ENCODE results near the gene PDE4C. TPM values are rescaled to one million over a fixed set of nuclear protein-coding genes. Genes with fewer than 3 reads are reported as not detected.

The PDE4C gene
- total and polyA plus RNA-seq, 10 donors, result 0.07 to 7.6 (median 1.8) TPM

DNA sequence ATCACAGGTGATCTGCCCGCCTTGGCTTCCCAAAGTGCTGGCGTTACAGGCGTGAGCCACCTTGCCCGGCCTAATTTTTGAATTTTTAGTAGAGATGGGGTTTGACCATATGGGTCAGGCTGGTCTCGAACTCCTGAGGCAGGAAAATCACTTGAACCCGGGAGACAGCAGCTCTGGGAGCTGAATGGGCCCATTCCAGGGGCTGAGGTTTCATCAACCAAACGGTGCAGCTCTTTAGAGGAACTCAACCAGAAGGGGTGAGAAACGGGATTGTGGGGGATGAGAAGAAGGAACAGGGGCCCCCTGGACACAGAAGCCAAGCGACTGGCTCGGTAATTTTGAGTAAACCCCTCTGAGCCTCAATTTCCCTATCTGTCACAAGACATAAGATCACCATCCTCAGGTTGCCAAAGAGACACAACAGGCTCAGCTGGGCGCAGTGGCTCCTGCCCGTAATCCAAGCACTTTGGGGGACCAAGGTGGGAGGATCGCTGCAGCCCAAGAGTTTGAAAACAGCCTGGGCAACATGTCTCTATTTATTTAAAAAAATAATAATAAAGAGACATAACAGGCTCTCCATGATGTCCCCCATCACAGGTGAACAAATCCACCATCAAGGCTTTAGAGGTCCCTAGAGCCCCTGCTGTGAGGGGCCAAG is 47.5 kb upstream of the PDE4C start:
- Histone ChIP-seq H3K27me3 (replicated peaks in 1 of 7) (no peaks in the 10 kb centered on the region), H3K4me3 (no peak overlapping the region), H3K36me3 (peaks cover 0 to 63% (median 14%) of the 10 kb centered on the region in 6 donors), H3K9me3 (no peaks in the 10 kb centered on the region), H3K27ac (peak overlapping the region in 5 of 8 donors; percentile 60 to 73 (median 67)), H3K4me1 (peaks cover 30 to 61% (median 49%) of the 10 kb centered on the region in 6 donors)
- intact Hi-C loops (cut with DNase I; ENCODE audit: low total_unique reads), result no loop called here
- 87 to 94% (median 91%) methylated on average over 13 of the region's 13 CpGs for WGBS, 5 donors
- TF ChIP-seq POLR2A (IDR thresholded peaks at IDR 0.05) (no peak), POLR2AphosphoS5 (IDR thresholded peaks at IDR 0.05) (peak in 1 of 3 donors; percentile 4)
- TF ChIP-seq, protein P1, sequence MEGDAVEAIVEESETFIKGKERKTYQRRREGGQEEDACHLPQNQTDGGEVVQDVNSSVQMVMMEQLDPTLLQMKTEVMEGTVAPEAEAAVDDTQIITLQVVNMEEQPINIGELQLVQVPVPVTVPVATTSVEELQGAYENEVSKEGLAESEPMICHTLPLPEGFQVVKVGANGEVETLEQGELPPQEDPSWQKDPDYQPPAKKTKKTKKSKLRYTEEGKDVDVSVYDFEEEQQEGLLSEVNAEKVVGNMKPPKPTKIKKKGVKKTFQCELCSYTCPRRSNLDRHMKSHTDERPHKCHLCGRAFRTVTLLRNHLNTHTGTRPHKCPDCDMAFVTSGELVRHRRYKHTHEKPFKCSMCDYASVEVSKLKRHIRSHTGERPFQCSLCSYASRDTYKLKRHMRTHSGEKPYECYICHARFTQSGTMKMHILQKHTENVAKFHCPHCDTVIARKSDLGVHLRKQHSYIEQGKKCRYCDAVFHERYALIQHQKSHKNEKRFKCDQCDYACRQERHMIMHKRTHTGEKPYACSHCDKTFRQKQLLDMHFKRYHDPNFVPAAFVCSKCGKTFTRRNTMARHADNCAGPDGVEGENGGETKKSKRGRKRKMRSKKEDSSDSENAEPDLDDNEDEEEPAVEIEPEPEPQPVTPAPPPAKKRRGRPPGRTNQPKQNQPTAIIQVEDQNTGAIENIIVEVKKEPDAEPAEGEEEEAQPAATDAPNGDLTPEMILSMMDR (IDR thresholded peaks at IDR 0.05 in 8 of 11, conservative IDR thresholded peaks at IDR 0.05 in 3 of 11), result no peak
- DNase-seq, result no peak

DNA sequence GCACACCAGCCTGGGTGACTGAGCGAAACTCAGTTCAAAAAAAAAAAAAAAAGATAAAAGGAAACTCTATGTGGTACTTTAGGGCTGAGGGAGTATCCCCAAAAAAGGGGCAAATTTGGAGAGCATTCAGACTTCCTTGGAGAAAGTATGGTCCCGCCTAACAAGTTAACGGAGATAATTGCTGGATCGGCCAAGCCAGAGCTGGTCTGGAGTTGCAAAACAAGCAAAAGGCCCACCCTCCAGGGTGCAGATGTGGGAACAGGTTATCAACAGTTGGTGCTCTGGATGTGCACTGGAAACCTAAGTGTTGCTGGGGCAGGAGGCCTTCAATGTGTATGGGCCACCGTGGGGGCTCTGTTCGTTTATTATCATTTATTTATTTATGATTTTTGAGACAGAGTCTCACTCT is 45.2 kb upstream of the PDE4C start:
- no peaks in the 10 kb centered on the region for H3K9me3 ChIP-seq
- TF ChIP-seq, protein P1 (IDR thresholded peaks at IDR 0.05 in 8 of 11, conservative IDR thresholded peaks at IDR 0.05 in 3 of 11), result no peak
- peak in 1 of 3 donors; percentile 30 for TF ChIP-seq POLR2AphosphoS5 (IDR thresholded peaks at IDR 0.05)
- no peak for TF ChIP-seq POLR2A (IDR thresholded peaks at IDR 0.05)
- DNase-seq, result no peak
- intact Hi-C loops (cut with DNase I; ENCODE audit: low total_unique reads), result no loop called here
- WGBS, 5 donors, result 63 to 91% (median 79%) methylated on average over 6 of the region's 6 CpGs
- H3K27ac ChIP-seq, result no peak overlapping the region
- H3K36me3 ChIP-seq, result peaks cover 0 to 63% (median 22%) of the 10 kb centered on the region in 6 donors
- H3K4me3 ChIP-seq, result no peak overlapping the region
- H3K4me1 ChIP-seq, result peaks cover 16 to 39% (median 29%) of the 10 kb centered on the region in 6 donors
- no peaks in the 10 kb centered on the region for H3K27me3 ChIP-seq (replicated peaks in 1 of 7)

DNA sequence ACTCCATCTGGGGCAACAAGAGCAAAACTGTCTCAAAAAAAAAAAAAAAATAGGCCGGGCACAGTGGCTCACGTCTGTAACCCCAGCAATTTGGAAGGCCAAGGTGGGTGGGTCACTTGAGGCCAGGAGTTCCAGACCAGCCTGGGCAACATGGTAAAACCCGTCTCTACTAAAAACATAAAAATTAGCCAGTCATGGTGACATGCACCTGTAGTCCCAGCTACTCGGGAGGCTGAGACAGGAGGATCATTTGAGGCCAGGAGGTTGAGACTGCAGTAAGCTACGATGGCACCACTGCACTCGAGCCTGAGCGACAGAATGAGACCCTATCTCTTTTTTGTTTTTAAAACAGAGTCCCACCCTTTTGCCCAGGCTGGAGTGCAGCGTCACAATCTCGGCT is 44.1 kb upstream of the PDE4C start:
- 82 to 92% (median 91%) methylated on average over 9 of the region's 9 CpGs for WGBS, 5 donors
- intact Hi-C loops (cut with DNase I; ENCODE audit: low total_unique reads), result no loop called here

More for the DNA sequence above, 44.1 kb upstream of the PDE4C start:
- no peak for DNase-seq
- H3K4me3 ChIP-seq, result no peak overlapping the region
- TF ChIP-seq POLR2AphosphoS5 (IDR thresholded peaks at IDR 0.05) (no peak), POLR2A (IDR thresholded peaks at IDR 0.05) (no peak)
- TF ChIP-seq, protein P1 (IDR thresholded peaks at IDR 0.05 in 8 of 11, conservative IDR thresholded peaks at IDR 0.05 in 3 of 11), result no peak
- H3K27ac ChIP-seq, result no peak overlapping the region
- H3K27me3 ChIP-seq (replicated peaks in 1 of 7), result no peaks in the 10 kb centered on the region
- H3K9me3 ChIP-seq, result no peaks in the 10 kb centered on the region
- peaks cover 11 to 29% (median 19%) of the 10 kb centered on the region in 6 donors for H3K4me1 ChIP-seq
- peaks cover 0 to 63% (median 29%) of the 10 kb centered on the region in 6 donors for H3K36me3 ChIP-seq
